GM23248 (cell line): ENCODE data around the gene ZNF536. TPM values are rescaled to one million over a fixed set of nuclear protein-coding genes. Genes with fewer than 3 reads are reported as not detected.

Experiments
- DNase-seq: peaks from one replicate; pipeline ENCODE4 v3.0.0-alpha.2; 2015
- H2AFZ ChIP-seq: fragments of 200-600 bp; sonication (generic); 2 replicates; pipeline ENCODE4 v1.6.1; 2016; ENCODE audit warnings: antibody characterized with exemption
- H3F3A ChIP-seq: fragments of 200-600 bp; sonication (generic); 2 replicates; pipeline ENCODE4 v1.6.1; 2016; ENCODE audit warnings: mild to moderate bottlenecking, antibody characterized with exemption, mixed run types; ENCODE audit not compliant: insufficient read depth
- H3K27ac ChIP-seq: fragments of 200-600 bp; sonication (generic); 2 replicates; pipeline ENCODE4 v1.5.1; 2016; ENCODE audit warnings: mild to moderate bottlenecking
- H3K27me3 ChIP-seq: fragments of 200-600 bp; sonication (generic); replicated peaks from 2 replicates; pipeline ENCODE4 v1.6.1; 2016; ENCODE audit warnings: mild to moderate bottlenecking; ENCODE audit not compliant: insufficient read depth
- H3K36me3 ChIP-seq: fragments of 200-600 bp; sonication (generic); 2 replicates; pipeline ENCODE4 v1.6.1; 2016; ENCODE audit warnings: low read depth, mild to moderate bottlenecking
- H3K4me1 ChIP-seq: fragments of 200-600 bp; sonication (generic); 2 replicates; pipeline ENCODE4 v1.6.1; 2016; ENCODE audit warnings: mild to moderate bottlenecking; ENCODE audit not compliant: insufficient read depth
- H3K4me2 ChIP-seq: fragments of 200-600 bp; sonication (generic); one replicate; pipeline ENCODE4 v1.6.1; 2016; ENCODE audit warnings: mild to moderate bottlenecking; ENCODE audit not compliant: unreplicated experiment
- H3K4me3 ChIP-seq: fragments of 200-600 bp; sonication (generic); 2 replicates; pipeline ENCODE4 v1.5.1; 2016; ENCODE audit warnings: mild to moderate bottlenecking
- H3K79me2 ChIP-seq: fragments of 200-600 bp; sonication (generic); 2 replicates; pipeline ENCODE4 v1.6.1; 2016; ENCODE audit warnings: mild to moderate bottlenecking; ENCODE audit not compliant: insufficient read depth
- H3K9ac ChIP-seq: fragments of 200-600 bp; sonication (generic); 2 replicates; pipeline ENCODE4 v1.6.1; 2016; ENCODE audit warnings: mild to moderate bottlenecking
- H3K9me2 ChIP-seq: fragments of 200-600 bp; sonication (generic); 2 replicates; pipeline ENCODE4 v1.6.1; 2016; ENCODE audit warnings: mixed run types, mild to moderate bottlenecking, moderate library complexity; ENCODE audit not compliant: insufficient read depth
- H3K9me3 ChIP-seq: fragments of 200-600 bp; sonication (generic); one replicate; pipeline ENCODE4 v1.6.1; 2017; ENCODE audit warnings: low read depth
- H4K20me1 ChIP-seq: fragments of 200-600 bp; sonication (generic); 2 replicates; pipeline ENCODE4 v1.6.0; 2016; ENCODE audit not compliant: insufficient read depth
- EZH2 ChIP-seq: fragments of 200-600 bp; sonication (generic); IDR thresholded peaks from 2 replicates; pipeline ENCODE4 v1.6.1; 2018; ENCODE audit warnings: antibody characterized with exemption, mild to moderate bottlenecking; ENCODE audit not compliant: insufficient read depth, poor library complexity, severe bottlenecking
- EZH2phosphoT487 ChIP-seq: fragments of 200-600 bp; sonication (generic); IDR thresholded peaks from 2 replicates; pipeline ENCODE4 v1.6.1; 2018; ENCODE audit warnings: antibody characterized with exemption, moderate library complexity, mild to moderate bottlenecking, low read depth; ENCODE audit not compliant: insufficient read depth
- WGBS, 2 experiments: methylation state at CpG; one replicate each; pipeline ENCODE4 v1.1.6; 2015 to 2017; ENCODE audit warnings: low lambda C conversion rate in 2 of 2, low coverage in 1 of 2; ENCODE audit errors: missing lambda C conversion rate in 2 of 2; 5-methylcytosine and 5-hydroxymethylcytosine counted together
- in situ Hi-C: fragments of 300-500 bp; cut with MboI; formaldehyde crosslinking; loops from 2 replicates; pipeline ENCODE4 v1.15.0; 2020
- polyA plus RNA-seq: library from polyadenylated mRNA; unstranded; fragments of >200 nt; fragmentation: Nextera tagmentation; extraction: Ambion mirVana; gene quantifications from 2 replicates; pipeline ENCODE4 v1.2.1, GENCODE V29; 2016
- total RNA-seq: library from RNA; depleted of rRNA; stranded (reverse); fragments of >200 nt; shearing (Covaris generic); gene quantifications from 2 replicates; pipeline ENCODE4 v1.2.3, GENCODE V29; 2014

Gene ZNF536
- total and polyA plus RNA-seq, 2 experiments from 2014 or later, result 0.35 to 0.43 TPM

GRCh38 chr19:30403203-30403985 lies 31.2 kb downstream of the ZNF536 start:
- Histone ChIP-seq H3K9me2 (no peaks in the 10 kb centered on the region), H3K27ac (no peak overlapping the region), H3K4me3 (no peak overlapping the region), H3K36me3 (no peaks in the 10 kb centered on the region), H3K9ac (no peak overlapping the region), H3K79me2 (no peaks in the 10 kb centered on the region), H3K27me3 (no peaks in the 10 kb centered on the region), H2AFZ (no peak overlapping the region), H3F3A (no peaks in the 10 kb centered on the region), H3K4me2 (no peak overlapping the region), H3K9me3 (no peaks in the 10 kb centered on the region), H4K20me1 (no peaks in the 10 kb centered on the region), H3K4me1 (no peaks in the 10 kb centered on the region)
- TF ChIP-seq EZH2phosphoT487 (no peak), EZH2 (no peak)
- WGBS, 2 experiments, result 81 to 82% methylated on average over 12 of the region's 12 CpGs
- DNase-seq, result no peak
- in situ Hi-C loops, result no loop called here

GRCh38 chr19:30406220-30407067 lies 34.3 kb downstream of the ZNF536 start:
- Histone ChIP-seq H3K27ac (no peak overlapping the region), H3F3A (no peaks in the 10 kb centered on the region), H4K20me1 (no peaks in the 10 kb centered on the region), H2AFZ (no peak overlapping the region), H3K79me2 (no peaks in the 10 kb centered on the region), H3K9me2 (no peaks in the 10 kb centered on the region), H3K9me3 (no peaks in the 10 kb centered on the region), H3K9ac (no peak overlapping the region), H3K27me3 (no peaks in the 10 kb centered on the region), H3K4me2 (no peak overlapping the region), H3K36me3 (no peaks in the 10 kb centered on the region), H3K4me3 (no peak overlapping the region), H3K4me1 (no peaks in the 10 kb centered on the region)
- WGBS, 2 experiments, result 46 to 50% methylated on average over 13 of the region's 13 CpGs
- peak; percentile 50 for DNase-seq
- TF ChIP-seq EZH2 (no peak), EZH2phosphoT487 (no peak)
- in situ Hi-C loops, result no loop called here

GRCh38 chr19:30407068-30407709 lies 35.0 kb downstream of the ZNF536 start:
- WGBS, 2 experiments, result 81% methylated on average over 8 of the region's 8 CpGs
- no peaks in the 10 kb centered on the region for H3K79me2 ChIP-seq
- in situ Hi-C loops, result no loop called here
- no peaks in the 10 kb centered on the region for H4K20me1 ChIP-seq
- no peak overlapping the region for H3K9ac ChIP-seq
- no peaks in the 10 kb centered on the region for H3K27me3 ChIP-seq
- H3K9me3 ChIP-seq, result no peaks in the 10 kb centered on the region
- no peaks in the 10 kb centered on the region for H3F3A ChIP-seq
- H3K9me2 ChIP-seq, result no peaks in the 10 kb centered on the region
- DNase-seq, result no peak
- H3K36me3 ChIP-seq, result no peaks in the 10 kb centered on the region
- TF ChIP-seq EZH2phosphoT487, result no peak
- TF ChIP-seq EZH2, result no peak
- H3K27ac ChIP-seq, result no peak overlapping the region
- H3K4me3 ChIP-seq, result no peak overlapping the region
- no peak overlapping the region for H2AFZ ChIP-seq
- no peak overlapping the region for H3K4me2 ChIP-seq
- no peaks in the 10 kb centered on the region for H3K4me1 ChIP-seq

GRCh38 chr19:30408734-30409301 lies 36.6 kb downstream of the ZNF536 start:
- in situ Hi-C loops, result no loop called here
- Histone ChIP-seq H3K27me3 (no peaks in the 10 kb centered on the region), H3K79me2 (no peaks in the 10 kb centered on the region), H3K4me2 (no peak overlapping the region), H4K20me1 (no peaks in the 10 kb centered on the region), H3K9ac (no peak overlapping the region), H3K9me2 (no peaks in the 10 kb centered on the region), H3F3A (no peaks in the 10 kb centered on the region), H3K36me3 (no peaks in the 10 kb centered on the region), H3K27ac (no peak overlapping the region), H3K4me3 (no peak overlapping the region), H2AFZ (no peak overlapping the region), H3K4me1 (no peaks in the 10 kb centered on the region), H3K9me3 (no peaks in the 10 kb centered on the region)
- DNase-seq, result no peak
- no peak for TF ChIP-seq EZH2
- TF ChIP-seq EZH2phosphoT487, result no peak
- 82 to 84% methylated on average over 2 of the region's 3 CpGs for WGBS, 2 experiments
